Testis (tissue), 2 donors: ENCODE measurements around the gene CCSER1.

Experiments
- POLR2A ChIP-seq: fragments of 450-650 bp; IDR thresholded peaks from one replicate; pipeline ENCODE4 v1.6.1; 2017; ENCODE audit warnings: antibody characterized with exemption, mild to moderate bottlenecking, moderate library complexity
- TF ChIP-seq, protein P1 (sequence below), 3 experiments: fragments of 450-650 bp in 2 of 3; fragments of 200-600 bp in 1 of 3; sonication (generic) in 1 of 3; IDR thresholded peaks; one replicate each; pipeline ENCODE4 v1.5.1; 2016 to 2019; ENCODE audit warnings: antibody characterized with exemption in 3 of 3, mild to moderate bottlenecking in 2 of 3, moderate library complexity in 1 of 3

DNA sequence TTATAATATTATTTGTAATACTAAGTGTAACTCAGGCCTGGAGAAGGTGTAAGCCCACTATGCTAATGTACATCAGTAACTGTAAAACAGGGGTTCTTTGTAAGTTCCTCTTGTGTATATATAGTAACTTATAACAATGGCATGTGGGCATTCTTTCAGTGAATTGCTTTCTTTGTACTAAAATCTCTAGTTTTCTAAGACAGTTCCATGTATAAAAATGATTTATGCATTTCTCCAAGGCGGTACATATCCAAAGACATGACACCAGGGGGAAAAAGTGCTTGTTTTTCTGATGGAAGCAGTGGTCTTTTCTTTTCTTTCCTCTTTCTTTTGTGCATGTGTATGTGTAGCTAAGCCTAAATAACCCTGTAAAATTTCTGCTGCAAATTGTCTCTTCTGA, 1474.2 kb downstream of the CCSER1 start:
- no peak for TF ChIP-seq POLR2A
- TF ChIP-seq, protein P1, sequence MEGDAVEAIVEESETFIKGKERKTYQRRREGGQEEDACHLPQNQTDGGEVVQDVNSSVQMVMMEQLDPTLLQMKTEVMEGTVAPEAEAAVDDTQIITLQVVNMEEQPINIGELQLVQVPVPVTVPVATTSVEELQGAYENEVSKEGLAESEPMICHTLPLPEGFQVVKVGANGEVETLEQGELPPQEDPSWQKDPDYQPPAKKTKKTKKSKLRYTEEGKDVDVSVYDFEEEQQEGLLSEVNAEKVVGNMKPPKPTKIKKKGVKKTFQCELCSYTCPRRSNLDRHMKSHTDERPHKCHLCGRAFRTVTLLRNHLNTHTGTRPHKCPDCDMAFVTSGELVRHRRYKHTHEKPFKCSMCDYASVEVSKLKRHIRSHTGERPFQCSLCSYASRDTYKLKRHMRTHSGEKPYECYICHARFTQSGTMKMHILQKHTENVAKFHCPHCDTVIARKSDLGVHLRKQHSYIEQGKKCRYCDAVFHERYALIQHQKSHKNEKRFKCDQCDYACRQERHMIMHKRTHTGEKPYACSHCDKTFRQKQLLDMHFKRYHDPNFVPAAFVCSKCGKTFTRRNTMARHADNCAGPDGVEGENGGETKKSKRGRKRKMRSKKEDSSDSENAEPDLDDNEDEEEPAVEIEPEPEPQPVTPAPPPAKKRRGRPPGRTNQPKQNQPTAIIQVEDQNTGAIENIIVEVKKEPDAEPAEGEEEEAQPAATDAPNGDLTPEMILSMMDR (IDR thresholded peaks at IDR 0.05), result no peak
